Karpas-422 (cell line): ENCODE results near the gene APP. TPM values are rescaled to one million over a fixed set of nuclear protein-coding genes. Genes with fewer than 3 reads are reported as not detected.

Experiments
- DNase-seq: peaks from one replicate; pipeline ENCODE4 v3.0.0-alpha.2; 2015
- H2AFZ ChIP-seq: fragments of 200-600 bp; sonication (generic); 2 replicates; pipeline ENCODE4 v1.6.1; 2014; ENCODE audit warnings: antibody characterized with exemption, low read length, mixed read lengths
- H3K27ac ChIP-seq: fragments of 200-600 bp; sonication (generic); 2 replicates; pipeline ENCODE4 v1.5.1; 2014; ENCODE audit warnings: mild to moderate bottlenecking, low read length, moderate library complexity
- H3K27me3 ChIP-seq: fragments of 200-600 bp; sonication (generic); 2 replicates; pipeline ENCODE4 v1.6.1; 2014; ENCODE audit warnings: low read length, mixed read lengths
- H3K36me3 ChIP-seq: fragments of 200-600 bp; sonication (generic); 2 replicates; pipeline ENCODE4 v1.6.1; 2014; ENCODE audit warnings: low read length, mixed read lengths; ENCODE audit not compliant: insufficient read depth
- H3K4me1 ChIP-seq: fragments of 200-600 bp; sonication (generic); 2 replicates; pipeline ENCODE4 v1.6.1; 2014; ENCODE audit warnings: mild to moderate bottlenecking, low read length, mixed read lengths
- H3K4me2 ChIP-seq: fragments of 200-600 bp; sonication (generic); 2 replicates; pipeline ENCODE4 v1.6.1; 2014; ENCODE audit warnings: low read length, low read depth, mild to moderate bottlenecking; ENCODE audit not compliant: poor library complexity, severe bottlenecking
- H3K4me3 ChIP-seq: fragments of 200-600 bp; sonication (generic); 2 replicates; pipeline ENCODE4 v1.5.1; 2014; ENCODE audit warnings: mild to moderate bottlenecking, antibody characterized with exemption, low read length, mixed read lengths
- H3K79me2 ChIP-seq: fragments of 200-600 bp; sonication (generic); 2 replicates; pipeline ENCODE4 v1.6.1; 2014; ENCODE audit warnings: mild to moderate bottlenecking, low read length, mixed read lengths
- H3K9ac ChIP-seq: fragments of 200-600 bp; sonication (generic); 2 replicates; pipeline ENCODE4 v1.6.0; 2014; ENCODE audit warnings: low read length
- H3K9me2 ChIP-seq: fragments of 200-600 bp; sonication (generic), shearing (Covaris generic); replicated peaks from 2 replicates; pipeline ENCODE4 v1.6.0; 2014; ENCODE audit warnings: mild to moderate bottlenecking, low read length, moderate library complexity; ENCODE audit not compliant: insufficient read depth
- H3K9me3 ChIP-seq: fragments of 300-700, 200-600 bp; sonication (generic); 2 replicates; pipeline ENCODE4 v1.6.1; 2014; ENCODE audit warnings: low read length, mixed read lengths
- H4K20me1 ChIP-seq: fragments of 200-600 bp; sonication (generic); 2 replicates; pipeline ENCODE4 v1.6.1; 2014; ENCODE audit warnings: mild to moderate bottlenecking, antibody characterized with exemption, low read length, low read depth; ENCODE audit not compliant: insufficient read depth
- total RNA-seq: library from RNA; depleted of rRNA; stranded (reverse); fragments of >200 nt; shearing (Covaris generic); gene quantifications from 2 replicates; pipeline ENCODE4 v1.2.3, GENCODE V29; 2014; ENCODE audit warnings: low replicate concordance

APP gene
- total RNA-seq, 1 experiment from 2014 or later = not detected

- no peaks in the 10 kb centered on the region for H3K36me3 ChIP-seq
- peaks cover 37% of the 10 kb centered on the region for H3K4me1 ChIP-seq
- H3K4me2 ChIP-seq = no peak overlapping the region
- no peak overlapping the region for H2AFZ ChIP-seq
- no peak overlapping the region for H3K27ac ChIP-seq
- H3K27me3 ChIP-seq = no peaks in the 10 kb centered on the region
- H3K9me3 ChIP-seq = no peaks in the 10 kb centered on the region
- H3K9me2 ChIP-seq = no peaks in the 10 kb centered on the region
- H3K79me2 ChIP-seq = no peaks in the 10 kb centered on the region
- no peaks in the 10 kb centered on the region for H4K20me1 ChIP-seq
- no peak overlapping the region for H3K4me3 ChIP-seq
- no peak for DNase-seq
- no peak overlapping the region for H3K9ac ChIP-seq
Observed at GRCh38 chr21:25964015-25964414, 206.6 kb downstream of the APP start.

GRCh38 chr21:25963181-25963580 is 207.4 kb downstream of the APP start:
- Histone ChIP-seq H3K27me3 (no peaks in the 10 kb centered on the region), H3K9me3 (no peaks in the 10 kb centered on the region), H3K4me3 (no peak overlapping the region), H3K9ac (no peak overlapping the region), H2AFZ (no peak overlapping the region), H3K4me1 (peaks cover 35% of the 10 kb centered on the region), H4K20me1 (no peaks in the 10 kb centered on the region), H3K4me2 (no peak overlapping the region), H3K79me2 (no peaks in the 10 kb centered on the region), H3K36me3 (no peaks in the 10 kb centered on the region), H3K27ac (no peak overlapping the region), H3K9me2 (no peaks in the 10 kb centered on the region)
- DNase-seq = no peak

- peaks cover 17% of the 10 kb centered on the region for H3K4me1 ChIP-seq
- DNase-seq = no peak
- H3K4me2 ChIP-seq = no peak overlapping the region
- H3K27ac ChIP-seq = no peak overlapping the region
- H2AFZ ChIP-seq = peak overlapping the region; percentile 12; the same call in 1 of the 2 replicates
- H3K36me3 ChIP-seq = no peaks in the 10 kb centered on the region
- H3K9ac ChIP-seq = no peak overlapping the region
- no peaks in the 10 kb centered on the region for H3K27me3 ChIP-seq
- H3K79me2 ChIP-seq = no peaks in the 10 kb centered on the region
- no peaks in the 10 kb centered on the region for H3K9me2 ChIP-seq
- no peaks in the 10 kb centered on the region for H4K20me1 ChIP-seq
- no peaks in the 10 kb centered on the region for H3K9me3 ChIP-seq
- no peak overlapping the region for H3K4me3 ChIP-seq
Observed at GRCh38 chr21:25961042-25961441, 209.5 kb downstream of the APP start.

GRCh38 chr21:25960402-25960801 is 210.2 kb downstream of the APP start:
- H3K4me2 ChIP-seq = no peak overlapping the region
- H3K9ac ChIP-seq = no peak overlapping the region
- H3K36me3 ChIP-seq = no peaks in the 10 kb centered on the region
- H3K4me3 ChIP-seq = no peak overlapping the region
- peaks cover 12% of the 10 kb centered on the region for H3K4me1 ChIP-seq
- no peak for DNase-seq
- H4K20me1 ChIP-seq = no peaks in the 10 kb centered on the region
- no peaks in the 10 kb centered on the region for H3K9me2 ChIP-seq
- no peaks in the 10 kb centered on the region for H3K79me2 ChIP-seq
- H3K9me3 ChIP-seq = no peaks in the 10 kb centered on the region
- no peak overlapping the region for H3K27ac ChIP-seq
- no peaks in the 10 kb centered on the region for H3K27me3 ChIP-seq
- H2AFZ ChIP-seq = no peak overlapping the region

- H3K9ac ChIP-seq = no peak overlapping the region
Observed at GRCh38 chr21:25959799-25960198, 210.8 kb downstream of the APP start.

GRCh38 chr21:25956993-25957714 is 213.4 kb downstream of the APP start:
- DNase-seq = no peak
- Histone ChIP-seq H4K20me1 (no peaks in the 10 kb centered on the region), H2AFZ (no peak overlapping the region), H3K9ac (no peak overlapping the region), H3K4me1 (peaks cover 5% of the 10 kb centered on the region), H3K27me3 (no peaks in the 10 kb centered on the region), H3K27ac (no peak overlapping the region), H3K79me2 (no peaks in the 10 kb centered on the region), H3K4me3 (no peak overlapping the region), H3K9me3 (no peaks in the 10 kb centered on the region), H3K9me2 (no peaks in the 10 kb centered on the region), H3K36me3 (no peaks in the 10 kb centered on the region), H3K4me2 (no peak overlapping the region)

More at GRCh38 chr21:25959799-25960198, 210.8 kb downstream of the APP start:
- Histone ChIP-seq H3K27me3 (no peaks in the 10 kb centered on the region), H2AFZ (no peak overlapping the region), H3K4me3 (no peak overlapping the region), H3K27ac (no peak overlapping the region), H4K20me1 (no peaks in the 10 kb centered on the region), H3K36me3 (no peaks in the 10 kb centered on the region), H3K4me2 (no peak overlapping the region), H3K9me3 (no peaks in the 10 kb centered on the region), H3K9me2 (no peaks in the 10 kb centered on the region), H3K79me2 (no peaks in the 10 kb centered on the region), H3K4me1 (peaks cover 9% of the 10 kb centered on the region)
- no peak for DNase-seq

GRCh38 chr21:25955646-25956045 is 214.9 kb downstream of the APP start:
- no peak for DNase-seq
- no peaks in the 10 kb centered on the region for H3K36me3 ChIP-seq
- H3K27ac ChIP-seq = no peak overlapping the region
- H3K4me1 ChIP-seq = no peaks in the 10 kb centered on the region
- H3K27me3 ChIP-seq = no peaks in the 10 kb centered on the region; the same call in 1 of the 2 replicates
- no peaks in the 10 kb centered on the region for H3K9me2 ChIP-seq
- no peak overlapping the region for H2AFZ ChIP-seq
- no peak overlapping the region for H3K4me3 ChIP-seq
- no peak overlapping the region for H3K4me2 ChIP-seq
- no peak overlapping the region for H3K9ac ChIP-seq
- no peaks in the 10 kb centered on the region for H4K20me1 ChIP-seq
- no peaks in the 10 kb centered on the region for H3K9me3 ChIP-seq
- no peaks in the 10 kb centered on the region for H3K79me2 ChIP-seq

GRCh38 chr21:25953659-25954058 is 216.9 kb downstream of the APP start:
- H2AFZ ChIP-seq = no peak overlapping the region

More at GRCh38 chr21:25953659-25954058, 216.9 kb downstream of the APP start:
- DNase-seq = no peak
- no peak overlapping the region for H3K4me2 ChIP-seq
- H3K4me1 ChIP-seq = no peaks in the 10 kb centered on the region
- no peaks in the 10 kb centered on the region for H4K20me1 ChIP-seq
- H3K9ac ChIP-seq = no peak overlapping the region
- no peaks in the 10 kb centered on the region for H3K79me2 ChIP-seq
- no peak overlapping the region for H3K27ac ChIP-seq
- no peaks in the 10 kb centered on the region; the same call in 1 of the 2 replicates for H3K27me3 ChIP-seq
- H3K4me3 ChIP-seq = no peak overlapping the region
- no peaks in the 10 kb centered on the region for H3K36me3 ChIP-seq
- H3K9me3 ChIP-seq = no peaks in the 10 kb centered on the region
- H3K9me2 ChIP-seq = no peaks in the 10 kb centered on the region
